ENCODE measurements around the gene ATP6V0A1.

DNA sequence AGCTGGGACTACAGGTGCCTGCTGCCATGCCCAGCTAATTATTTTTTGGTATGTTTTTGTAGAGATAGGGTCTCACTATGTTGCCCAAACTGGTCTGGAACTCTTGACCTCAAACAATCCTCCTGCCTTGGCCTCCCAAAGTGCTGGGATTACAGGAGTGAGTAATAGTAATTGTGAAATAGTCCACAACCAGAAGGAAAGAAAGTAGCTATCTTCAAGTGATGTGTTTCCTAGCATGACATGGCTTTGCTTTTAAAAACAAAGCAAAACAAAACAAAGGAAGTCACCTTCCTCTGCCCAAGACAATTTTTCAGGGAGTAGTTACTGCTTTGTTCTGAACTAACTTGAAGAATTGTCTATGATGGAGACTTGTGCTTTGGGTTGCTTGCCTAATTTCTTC lies 27.0 kb downstream of the ATP6V0A1 start:
- TF ChIP-seq, protein P1, sequence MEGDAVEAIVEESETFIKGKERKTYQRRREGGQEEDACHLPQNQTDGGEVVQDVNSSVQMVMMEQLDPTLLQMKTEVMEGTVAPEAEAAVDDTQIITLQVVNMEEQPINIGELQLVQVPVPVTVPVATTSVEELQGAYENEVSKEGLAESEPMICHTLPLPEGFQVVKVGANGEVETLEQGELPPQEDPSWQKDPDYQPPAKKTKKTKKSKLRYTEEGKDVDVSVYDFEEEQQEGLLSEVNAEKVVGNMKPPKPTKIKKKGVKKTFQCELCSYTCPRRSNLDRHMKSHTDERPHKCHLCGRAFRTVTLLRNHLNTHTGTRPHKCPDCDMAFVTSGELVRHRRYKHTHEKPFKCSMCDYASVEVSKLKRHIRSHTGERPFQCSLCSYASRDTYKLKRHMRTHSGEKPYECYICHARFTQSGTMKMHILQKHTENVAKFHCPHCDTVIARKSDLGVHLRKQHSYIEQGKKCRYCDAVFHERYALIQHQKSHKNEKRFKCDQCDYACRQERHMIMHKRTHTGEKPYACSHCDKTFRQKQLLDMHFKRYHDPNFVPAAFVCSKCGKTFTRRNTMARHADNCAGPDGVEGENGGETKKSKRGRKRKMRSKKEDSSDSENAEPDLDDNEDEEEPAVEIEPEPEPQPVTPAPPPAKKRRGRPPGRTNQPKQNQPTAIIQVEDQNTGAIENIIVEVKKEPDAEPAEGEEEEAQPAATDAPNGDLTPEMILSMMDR (IDR thresholded peaks at IDR 0.05), result no peak
- TF ChIP-seq POLR2A (IDR thresholded peaks at IDR 0.05), result no peak

All from testis (tissue), 2 donors.